ENCODE measurements around the gene THRB.
"Not testable (repeated sequence)": the region's sequence is repeated elsewhere in the genome, so short reads cannot be mapped to it uniquely, and the experiment has no call there.

THRB gene

GRCh38 chr3:24446032-24446431 is 48.6 kb downstream of the THRB start:
- no peak for DNase-seq (ENCODE audit: low read depth)

GRCh38 chr3:24443476-24443875 is 51.2 kb downstream of the THRB start:
- no peak for DNase-seq (ENCODE audit: low read depth)

DNA sequence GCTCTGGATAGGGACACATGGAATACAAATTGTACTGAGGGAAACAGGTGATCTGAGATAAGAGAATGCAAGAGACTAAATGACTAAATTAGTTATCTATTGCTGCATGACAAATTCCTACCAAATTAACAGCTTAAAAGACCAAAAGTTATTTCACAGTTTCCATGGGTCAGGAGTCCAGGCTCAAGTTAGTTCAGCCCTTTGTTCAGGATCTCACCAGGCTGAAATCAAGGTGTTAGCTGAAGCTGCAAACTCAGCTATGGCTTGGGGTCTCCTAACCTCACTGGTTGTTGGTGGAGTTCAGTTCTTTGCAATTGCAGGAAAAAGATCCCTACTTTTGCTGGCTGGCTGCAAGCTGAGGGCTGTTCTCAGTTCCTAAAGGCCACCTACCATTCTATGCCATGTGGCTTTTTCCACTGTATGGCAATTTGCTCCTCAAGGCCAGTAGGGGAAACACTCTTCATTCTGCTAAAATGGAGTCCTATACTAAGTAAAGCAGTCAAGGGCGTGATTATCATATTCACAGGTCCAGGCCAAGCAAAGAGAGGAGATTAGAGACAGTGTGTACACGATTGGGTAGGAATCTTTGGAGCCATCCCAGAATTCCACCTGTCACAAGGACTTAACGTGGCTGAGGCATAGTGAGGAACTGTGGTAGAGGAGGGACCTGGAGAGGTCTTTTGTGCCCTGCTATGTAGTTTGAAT is 53.7 kb downstream of the THRB start:
- DNase-seq (ENCODE audit: low read depth): no peak

DNA sequence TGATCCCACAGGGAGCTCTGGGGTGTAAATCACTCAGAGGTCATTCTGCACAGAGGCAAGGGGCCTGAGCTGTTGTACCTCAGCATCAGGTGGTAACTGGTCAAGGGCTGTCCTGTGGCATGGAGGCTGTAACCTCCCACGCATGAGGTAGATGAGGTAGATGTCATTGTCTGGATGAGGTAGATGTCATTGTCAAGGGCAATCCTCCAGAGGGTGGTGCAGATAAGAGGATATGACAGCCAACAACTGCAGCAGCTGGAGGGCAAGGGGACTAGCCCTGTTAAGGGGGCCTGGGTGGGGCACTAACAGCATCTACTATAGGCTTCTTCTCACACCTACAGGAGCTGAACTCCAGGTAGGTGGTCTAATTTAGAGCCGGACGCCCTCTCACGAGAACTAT is 55.6 kb downstream of the THRB start:
- DNase-seq (ENCODE audit: low read depth): no peak

- no peak for DNase-seq (ENCODE audit: low read depth)
Measured at GRCh38 chr3:24437326-24437725, 57.3 kb downstream of the THRB start.

DNA sequence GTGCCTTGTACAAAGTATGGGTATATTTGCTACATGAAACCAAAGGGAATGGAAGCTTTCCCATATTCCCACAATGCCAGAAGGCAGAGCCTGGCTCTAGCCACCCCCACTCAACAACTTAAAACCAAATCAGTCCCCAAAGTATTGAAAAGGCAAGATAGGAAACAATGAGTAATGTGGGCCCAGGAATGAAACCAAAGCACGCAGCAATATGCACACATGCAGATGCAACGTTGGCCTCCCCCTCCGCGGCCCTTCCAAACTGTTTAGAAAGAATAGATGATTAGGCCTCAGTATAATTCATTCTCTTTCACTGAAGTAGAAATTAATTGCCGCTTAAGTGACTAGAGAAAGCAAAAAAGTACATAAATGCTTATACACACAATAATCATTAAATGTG is 59.1 kb downstream of the THRB start:
- DNase-seq (ENCODE audit: low read depth): no peak

- DNase-seq (ENCODE audit: low read depth): no peak
Measured at GRCh38 chr3:24434651-24435050, 60.0 kb downstream of the THRB start.

DNA sequence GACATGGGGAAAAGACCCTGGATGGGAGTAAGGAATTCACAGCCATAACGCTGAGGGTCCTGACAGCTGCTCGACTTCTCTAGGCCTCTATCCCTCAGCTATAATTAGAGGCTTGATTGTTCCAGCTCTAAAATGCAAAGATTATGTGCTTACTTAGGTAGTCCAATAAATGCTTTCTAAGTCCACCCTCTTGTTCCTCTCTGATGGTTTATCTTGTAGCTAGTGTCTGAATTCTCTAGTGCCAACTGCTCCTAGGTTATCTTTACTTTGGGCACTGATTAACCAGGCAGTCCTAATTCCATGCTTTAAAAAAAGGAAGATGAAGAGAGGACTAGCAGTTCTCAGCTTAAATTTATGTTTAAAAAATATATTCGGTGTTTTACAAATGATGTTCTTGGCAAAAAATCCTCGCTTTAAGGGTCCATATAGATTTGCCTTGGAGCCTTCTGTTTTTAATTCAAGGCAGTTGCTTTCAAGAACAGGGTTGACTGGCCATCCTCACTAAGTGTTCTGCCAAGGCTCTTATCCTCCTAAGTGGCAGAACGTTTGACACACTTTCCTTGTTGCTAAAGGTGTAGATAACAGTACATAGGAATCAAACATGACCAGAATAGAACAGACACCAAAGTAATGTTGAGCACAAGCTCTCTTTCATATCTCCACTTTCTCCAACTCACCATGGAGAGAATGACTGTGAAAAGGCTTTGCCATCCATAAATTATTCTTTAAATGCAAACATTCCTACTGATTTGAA is 60.6 kb downstream of the THRB start:
- no peak for DNase-seq (ENCODE audit: low read depth)

GRCh38 chr3:24432989-24433388 is 61.7 kb downstream of the THRB start:
- DNase-seq (ENCODE audit: low read depth): no peak

DNA sequence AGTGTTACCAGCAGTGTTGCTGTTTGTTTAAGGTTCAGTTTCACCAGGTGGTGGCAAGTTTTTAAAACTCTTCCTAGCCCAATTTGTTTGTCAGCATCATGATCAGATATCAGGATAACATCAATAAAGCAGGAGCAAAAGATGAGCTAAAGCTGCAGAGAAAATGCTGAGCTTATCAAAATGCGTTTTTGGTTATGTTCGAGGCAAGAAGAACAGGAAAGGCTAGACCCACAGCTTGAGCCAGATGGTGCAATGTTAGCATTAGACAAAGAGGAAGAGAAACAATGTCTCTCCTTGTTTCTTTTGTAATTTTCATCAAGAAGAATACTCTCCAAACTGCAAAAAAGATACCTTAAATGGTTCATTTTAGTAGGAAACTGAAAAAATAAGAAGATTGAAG is 66.2 kb downstream of the THRB start:
- DNase-seq (ENCODE audit: low read depth): no peak

DNA sequence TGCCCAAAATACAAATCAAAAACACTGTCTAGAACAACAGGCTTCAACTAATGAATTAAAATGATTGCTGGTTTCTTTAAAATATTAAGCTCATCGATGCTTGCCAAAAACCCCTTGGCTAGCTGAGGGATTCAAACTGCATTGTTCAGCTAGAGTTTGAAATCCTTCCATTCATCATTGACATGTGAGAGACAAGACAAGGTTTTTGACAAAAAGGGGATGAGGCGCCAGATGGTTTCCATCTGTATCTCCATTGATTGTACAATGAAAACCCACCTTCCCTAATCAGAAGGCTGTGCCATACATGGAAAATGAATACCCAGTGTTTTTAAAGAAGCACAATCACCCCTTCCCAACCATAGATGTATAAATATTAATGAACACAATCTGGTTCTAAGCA is 67.8 kb downstream of the THRB start:
- no peak for DNase-seq (ENCODE audit: low read depth)

DNA sequence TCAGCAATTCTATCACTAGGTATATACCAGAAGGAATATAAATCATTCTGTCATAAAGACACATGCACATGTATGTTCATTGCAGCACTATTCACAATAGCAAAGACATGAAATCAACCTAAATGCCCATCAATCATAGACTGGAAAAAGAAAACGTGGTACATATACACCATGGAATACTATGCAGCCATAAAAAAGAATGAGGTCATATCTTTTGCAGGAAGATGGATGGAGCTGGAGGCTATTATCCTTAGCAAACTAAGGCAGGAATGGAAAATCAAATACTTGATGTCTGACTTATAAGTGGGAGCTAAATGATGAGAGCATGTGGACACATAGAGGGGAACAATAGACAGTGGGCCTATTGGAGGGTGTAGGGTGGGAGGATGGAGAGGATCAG is 73.8 kb downstream of the THRB start:
- not testable (repeated sequence) for DNase-seq (ENCODE audit: low read depth)

GRCh38 chr3:24420224-24420623 is 74.4 kb downstream of the THRB start:
- no peak for DNase-seq (ENCODE audit: low read depth)

GRCh38 chr3:24419067-24419791 is 75.4 kb downstream of the THRB start:
- DNase-seq (ENCODE audit: low read depth): no peak

- DNase-seq (ENCODE audit: low read depth): no peak
Measured at GRCh38 chr3:24417730-24418129, 76.9 kb downstream of the THRB start.

DNA sequence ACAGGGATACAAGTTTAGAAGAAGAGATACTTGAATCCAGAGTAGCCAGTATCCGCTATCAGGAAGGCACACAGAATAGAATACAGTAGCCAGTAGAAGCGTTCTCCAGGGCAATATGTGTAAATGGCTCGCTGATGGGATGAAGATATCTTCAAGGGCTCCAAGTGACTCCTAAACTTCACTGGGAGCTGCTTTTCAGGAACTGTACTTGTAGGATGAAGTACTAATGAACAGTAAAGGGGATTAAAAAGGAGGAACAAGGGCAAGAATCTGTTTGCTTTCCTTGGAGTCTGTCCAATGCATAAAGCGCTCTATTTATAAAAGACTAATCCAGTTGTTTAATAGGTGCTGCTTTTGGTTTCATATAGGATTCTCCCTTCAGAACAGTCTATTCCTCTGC is 78.4 kb downstream of the THRB start:
- DNase-seq (ENCODE audit: low read depth): no peak

GRCh38 chr3:24415824-24416223 is 78.8 kb downstream of the THRB start:
- no peak for DNase-seq (ENCODE audit: low read depth)

- DNase-seq (ENCODE audit: low read depth): not testable (repeated sequence)
Measured at GRCh38 chr3:24413662-24414061, 81.0 kb downstream of the THRB start.

GRCh38 chr3:24410860-24411259 is 83.8 kb downstream of the THRB start:
- DNase-seq (ENCODE audit: low read depth): no peak

GRCh38 chr3:24407980-24408680 is 86.5 kb downstream of the THRB start:
- no peak for DNase-seq (ENCODE audit: low read depth)

- DNase-seq (ENCODE audit: low read depth): no peak
Measured at GRCh38 chr3:24406900-24407299, 87.8 kb downstream of the THRB start.

GRCh38 chr3:24405057-24405456 is 89.6 kb downstream of the THRB start:
- no peak for DNase-seq (ENCODE audit: low read depth)

- DNase-seq (ENCODE audit: low read depth): no peak
Measured at GRCh38 chr3:24401811-24402185, 92.9 kb downstream of the THRB start.

Data from GM04503 (cell line).